Muscle of arm (tissue), 12 donors: ENCODE results near the gene SPC24. TPM values are rescaled to one million over a fixed set of nuclear protein-coding genes. Genes with fewer than 3 reads are reported as not detected.
"Not testable (repeated sequence)": the region's sequence is repeated elsewhere in the genome, so short reads cannot be mapped to it uniquely, and the experiment has no call there.

ENCODE experiments used
- DNase-seq: peaks from one replicate; pipeline ENCODE4 v3.0.0-alpha.2; 2013
- polyA plus RNA-seq, 12 donors: library from polyadenylated mRNA; unstranded; fragments of 120-200 nt; gene quantifications; one replicate each; pipeline ENCODE4 v1.2.1, GENCODE V29; 2013; ENCODE audit not compliant: insufficient read length in 12 of 12

SPC24 gene
- polyA plus RNA-seq, 12 donors, result 6.9 to 19.1 (median 10.4) TPM; not detected in 2

DNA sequence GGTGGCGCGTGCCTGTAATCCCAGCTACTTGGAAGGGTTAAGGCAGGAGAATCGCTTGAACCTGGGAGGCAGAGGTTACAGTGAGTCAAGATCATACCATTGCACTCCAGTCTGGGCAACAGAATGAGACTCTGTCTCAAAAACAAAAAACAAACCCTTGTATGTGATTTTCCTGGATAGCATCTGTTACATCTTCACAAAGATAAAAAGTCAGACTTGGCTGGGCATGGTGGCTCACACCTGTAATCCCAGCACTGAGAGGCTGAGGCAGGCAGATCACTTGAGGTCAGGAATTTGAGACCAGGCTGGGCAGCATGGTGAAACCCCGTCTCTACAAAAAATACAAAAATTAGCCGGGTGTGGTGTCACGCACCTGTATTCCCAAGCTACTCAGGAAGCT is 58.2 kb downstream of the SPC24 start:
- DNase-seq, result not testable (repeated sequence)

DNA sequence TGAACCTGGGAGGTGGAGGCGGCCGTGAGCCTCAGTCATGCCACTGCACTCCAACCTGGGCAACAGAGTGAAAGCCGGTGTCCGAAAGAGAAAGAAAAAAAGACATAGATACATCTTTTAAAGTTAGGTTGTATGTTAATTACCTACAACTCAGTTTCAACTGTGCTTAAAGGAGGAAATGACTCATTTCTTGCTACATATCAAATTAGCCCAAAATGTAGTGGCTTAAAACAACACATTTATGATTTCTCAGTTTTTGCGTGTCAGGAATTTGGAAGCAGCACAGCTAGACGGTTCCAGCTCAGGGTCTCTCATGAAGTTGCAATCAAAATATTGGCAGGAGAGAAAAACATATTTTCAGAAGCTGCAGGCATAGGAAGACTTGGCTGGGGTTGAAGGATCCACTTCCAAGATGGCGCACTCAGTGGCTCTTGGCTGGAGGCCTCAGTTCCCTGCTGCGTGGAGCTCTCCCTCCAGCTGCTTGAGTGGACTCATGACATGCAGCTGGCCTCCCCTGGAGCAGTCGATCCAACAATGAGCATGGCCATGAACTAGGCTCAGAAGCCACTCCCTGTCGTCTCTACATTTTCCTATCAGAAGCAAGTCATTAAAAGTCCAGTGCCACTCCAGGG is 59.3 kb downstream of the SPC24 start:
- DNase-seq, result peak; percentile 92

Other genes starting within 250 kb of the SPC24 start
- 10 to 100 TPM in 11 of 12 donors, not detected in 1; 18.0 to 56.6 (median 23.4) TPM for gene YIPF2, start 227.1 kb downstream of the SPC24 start, polyA plus RNA-seq
- 10 to 100 TPM in 10 of 12 donors, not detected in 2; 10.2 to 20.0 (median 17.8) TPM for gene TIMM29, start 227.0 kb downstream of the SPC24 start, polyA plus RNA-seq
- gene SMARCA4, start 194.8 kb downstream of the SPC24 start, polyA plus RNA-seq, result 100 to 1,000 TPM in 3 of 12 donors, 10 to 100 TPM in 9; 69.3 to 181 (median 86.1) TPM
- gene LDLR, start 66.3 kb downstream of the SPC24 start, polyA plus RNA-seq, result 10 to 100 TPM in 11 of 12 donors, not detected in 1; 14.3 to 33.0 (median 22.2) TPM
- 100 to 1,000 TPM in 11 of 12 donors, not detected in 1; 100 to 164 (median 118) TPM for gene KANK2, start 41.8 kb upstream of the SPC24 start, polyA plus RNA-seq
- under 1 TPM in 6 of 12 donors, not detected in 6; 0.32 to 0.89 (median 0.50) TPM for gene ANGPTL8, start 83.8 kb upstream of the SPC24 start, polyA plus RNA-seq
- gene DOCK6, start 106.7 kb upstream of the SPC24 start, polyA plus RNA-seq, result 10 to 100 TPM in 11 of 12 donors, not detected in 1; 23.7 to 53.7 (median 37.5) TPM
- gene TSPAN16, start 140.4 kb upstream of the SPC24 start, polyA plus RNA-seq, result not detected
- 10 to 100 TPM in 3 of 12 donors, 1 to 10 TPM in 8, not detected in 1; 4.9 to 22.5 (median 6.8) TPM for gene RAB3D, start 183.9 kb upstream of the SPC24 start, polyA plus RNA-seq
- gene TMEM205, start 190.5 kb upstream of the SPC24 start, polyA plus RNA-seq, result 10 to 100 TPM in 11 of 12 donors, not detected in 1; 34.5 to 56.2 (median 42.0) TPM
- 10 to 100 TPM in 4 of 12 donors, 1 to 10 TPM in 7, not detected in 1; 4.5 to 33.7 (median 8.1) TPM for gene CCDC159, start 190.7 kb upstream of the SPC24 start, polyA plus RNA-seq
- 10 to 100 TPM in 7 of 12 donors, 1 to 10 TPM in 4, not detected in 1; 8.4 to 22.0 (median 11.2) TPM for gene PLPPR2, start 199.7 kb upstream of the SPC24 start, polyA plus RNA-seq
- gene SWSAP1, start 218.9 kb upstream of the SPC24 start, polyA plus RNA-seq, result 1 to 10 TPM in 8 of 12 donors, under 1 TPM in 2, not detected in 2; 0.86 to 2.4 (median 1.3) TPM
- gene EPOR, start 228.5 kb upstream of the SPC24 start, polyA plus RNA-seq, result 1 to 10 TPM in 11 of 12 donors, not detected in 1; 2.5 to 5.9 (median 3.3) TPM